T-helper 1 cell treated with Interleukin-12 subunit alpha and Interleukin-12 subunit beta and Interleukin-4 antibody, amounts not matched to agents 30 μg/mL and 1 μg/mL, for 36 hours (primary cell): ENCODE results near the gene CARMIL1.
"Not testable (repeated sequence)": the region's sequence is repeated elsewhere in the genome, so short reads cannot be mapped to it uniquely, and the experiment has no call there.

ENCODE experiments used
- H3K27ac Mint-ChIP-seq: one replicate; pipeline ENCODE4 v1.8.0; 2021; ENCODE audit warnings: mild to moderate bottlenecking, mixed read lengths
- H3K27me3 Mint-ChIP-seq: one replicate; pipeline ENCODE4 v1.8.0; 2021; ENCODE audit warnings: low read depth, mixed read lengths
- H3K36me3 Mint-ChIP-seq: one replicate; pipeline ENCODE4 v1.8.0; 2021; ENCODE audit warnings: low read depth, mixed read lengths
- H3K4me1 Mint-ChIP-seq: one replicate; pipeline ENCODE4 v1.8.0; 2021; ENCODE audit warnings: low read depth, mixed read lengths
- H3K4me3 Mint-ChIP-seq: one replicate; pipeline ENCODE4 v1.8.0; 2021; ENCODE audit warnings: mild to moderate bottlenecking, moderate library complexity, mixed read lengths
- H3K9me3 Mint-ChIP-seq: one replicate; pipeline ENCODE4 v1.8.0; 2021; ENCODE audit warnings: mixed read lengths

Gene CARMIL1

GRCh38 chr6:25375125-25375524 lies 96.0 kb downstream of the CARMIL1 start:
- H3K36me3 Mint-ChIP-seq: peaks cover 13% of the 10 kb centered on the region
- peaks cover 25% of the 10 kb centered on the region for H3K4me1 Mint-ChIP-seq
- H3K27me3 Mint-ChIP-seq: no peaks in the 10 kb centered on the region
- no peak overlapping the region for H3K27ac Mint-ChIP-seq
- peaks cover 27% of the 10 kb centered on the region for H3K9me3 Mint-ChIP-seq
- no peak overlapping the region for H3K4me3 Mint-ChIP-seq

DNA sequence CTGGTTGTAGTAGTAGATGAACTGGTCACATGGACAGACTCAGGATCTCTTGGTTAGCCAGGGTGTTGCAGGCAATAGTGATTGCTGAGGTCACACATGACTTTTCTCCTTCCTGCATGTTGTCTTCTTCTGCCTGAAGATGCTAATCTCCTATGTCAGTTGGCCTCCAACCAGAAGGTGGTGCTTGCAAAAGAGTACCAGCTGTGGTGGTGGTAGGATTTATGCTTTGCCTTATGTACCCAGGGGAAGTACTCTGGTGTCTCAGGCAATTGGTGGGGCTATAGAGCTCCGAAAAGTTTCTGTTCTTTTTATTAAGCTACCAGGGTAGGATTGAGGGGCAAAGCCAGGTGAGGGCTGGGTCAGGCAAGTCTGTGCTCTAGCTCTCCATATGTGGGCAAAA lies 98.5 kb downstream of the CARMIL1 start:
- no peak overlapping the region for H3K4me3 Mint-ChIP-seq

GRCh38 chr6:25381077-25381476 lies 101.9 kb downstream of the CARMIL1 start:
- peaks cover 3% of the 10 kb centered on the region for H3K36me3 Mint-ChIP-seq
- H3K4me1 Mint-ChIP-seq: peaks cover 3% of the 10 kb centered on the region
- no peak overlapping the region for H3K4me3 Mint-ChIP-seq
- no peak overlapping the region for H3K27ac Mint-ChIP-seq
- no peaks in the 10 kb centered on the region for H3K27me3 Mint-ChIP-seq
- H3K9me3 Mint-ChIP-seq: peaks cover 4% of the 10 kb centered on the region

More for the DNA sequence above, 98.5 kb downstream of the CARMIL1 start:
- H3K27ac Mint-ChIP-seq: no peak overlapping the region
- peaks cover 11% of the 10 kb centered on the region for H3K4me1 Mint-ChIP-seq
- no peaks in the 10 kb centered on the region for H3K27me3 Mint-ChIP-seq
- H3K9me3 Mint-ChIP-seq: peaks cover 21% of the 10 kb centered on the region
- peaks cover 7% of the 10 kb centered on the region for H3K36me3 Mint-ChIP-seq

DNA sequence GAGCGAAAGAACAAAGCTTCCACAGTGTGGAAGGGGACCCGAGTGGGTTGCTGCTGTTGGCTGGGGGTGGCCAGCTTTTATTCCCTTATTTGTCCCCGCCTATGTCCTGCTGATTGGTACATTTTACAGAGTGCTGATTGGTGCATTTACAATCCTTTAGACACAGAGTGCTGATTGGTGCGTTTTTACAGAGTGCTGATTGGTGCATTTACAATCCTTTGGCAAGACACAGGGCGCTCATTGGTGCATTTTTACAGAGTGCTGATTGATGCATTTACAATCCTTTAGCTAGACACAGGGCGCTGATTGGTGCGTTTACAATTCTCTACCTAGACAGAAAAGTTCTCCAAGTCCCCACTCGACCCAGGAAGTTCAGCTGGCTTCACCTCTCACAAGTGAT lies 103.3 kb downstream of the CARMIL1 start:
- H3K9me3 Mint-ChIP-seq, H3K4me3 Mint-ChIP-seq: not testable (repeated sequence)

GRCh38 chr6:25384234-25384633 lies 105.1 kb downstream of the CARMIL1 start:
- no peaks in the 10 kb centered on the region for H3K27me3 Mint-ChIP-seq
- H3K4me1 Mint-ChIP-seq: peaks cover 9% of the 10 kb centered on the region
- no peaks in the 10 kb centered on the region for H3K36me3 Mint-ChIP-seq
- peaks cover 4% of the 10 kb centered on the region for H3K9me3 Mint-ChIP-seq
- no peak overlapping the region for H3K27ac Mint-ChIP-seq
- no peak overlapping the region for H3K4me3 Mint-ChIP-seq

More for the DNA sequence above, 103.3 kb downstream of the CARMIL1 start:
- not testable (repeated sequence) for H3K36me3 Mint-ChIP-seq, H3K27me3 Mint-ChIP-seq, H3K27ac Mint-ChIP-seq, H3K4me1 Mint-ChIP-seq

DNA sequence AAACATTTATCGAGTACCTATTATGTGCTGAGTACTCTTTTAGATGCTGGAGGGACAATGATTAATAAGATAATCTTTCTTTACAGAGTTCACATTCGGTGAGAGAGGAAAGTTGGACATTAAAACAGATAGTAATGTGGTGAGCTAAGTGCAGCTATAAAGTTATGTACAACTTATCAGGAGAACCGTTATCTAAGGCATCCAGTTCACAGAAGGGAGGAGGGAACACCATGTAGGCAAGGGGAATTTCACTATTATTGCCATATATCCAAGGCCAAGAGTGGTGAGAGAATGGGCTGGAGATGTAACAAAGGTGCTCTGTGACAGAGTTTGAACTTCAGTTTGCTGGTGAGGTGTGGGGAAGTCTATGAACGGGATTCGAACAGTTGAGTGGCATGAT lies 105.8 kb downstream of the CARMIL1 start:
- H3K27ac Mint-ChIP-seq: no peak overlapping the region
- H3K36me3 Mint-ChIP-seq: no peaks in the 10 kb centered on the region
- no peak overlapping the region for H3K4me3 Mint-ChIP-seq
- no peaks in the 10 kb centered on the region for H3K27me3 Mint-ChIP-seq
- peaks cover 4% of the 10 kb centered on the region for H3K9me3 Mint-ChIP-seq
- H3K4me1 Mint-ChIP-seq: peaks cover 14% of the 10 kb centered on the region

- Mint-ChIP-seq H3K4me1 (peaks cover 14% of the 10 kb centered on the region), H3K4me3 (no peak overlapping the region), H3K9me3 (no peaks in the 10 kb centered on the region), H3K27ac (no peak overlapping the region), H3K27me3 (no peaks in the 10 kb centered on the region), H3K36me3 (no peaks in the 10 kb centered on the region)
These were observed 108.3 kb downstream of the CARMIL1 start for GRCh38 chr6:25387483-25387882.

DNA sequence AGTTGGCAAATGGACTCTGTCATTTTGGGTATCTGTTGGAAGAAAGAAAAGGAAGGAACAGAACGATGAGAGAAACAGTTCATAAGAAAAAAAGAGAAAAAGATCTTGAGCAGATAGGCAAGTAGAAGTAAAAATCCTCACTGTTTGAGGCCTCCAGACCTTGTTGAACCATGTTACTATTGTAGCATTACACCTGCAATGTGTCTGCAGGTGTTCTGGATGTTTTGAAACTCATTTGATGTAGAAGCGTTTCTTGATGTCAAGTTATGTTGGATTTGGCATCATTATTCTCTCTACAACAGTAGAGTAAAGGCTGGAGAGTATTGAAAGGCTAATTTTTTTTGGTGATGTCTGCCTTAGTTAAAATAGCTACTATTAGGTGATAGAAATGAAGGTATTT lies 108.7 kb downstream of the CARMIL1 start:
- peaks cover 14% of the 10 kb centered on the region for H3K4me1 Mint-ChIP-seq
- no peak overlapping the region for H3K4me3 Mint-ChIP-seq
- no peaks in the 10 kb centered on the region for H3K27me3 Mint-ChIP-seq
- H3K9me3 Mint-ChIP-seq: no peaks in the 10 kb centered on the region
- H3K36me3 Mint-ChIP-seq: no peaks in the 10 kb centered on the region
- H3K27ac Mint-ChIP-seq: no peak overlapping the region

GRCh38 chr6:25388776-25389175 lies 109.6 kb downstream of the CARMIL1 start:
- H3K4me1 Mint-ChIP-seq: peaks cover 14% of the 10 kb centered on the region
- H3K9me3 Mint-ChIP-seq: no peaks in the 10 kb centered on the region
- no peaks in the 10 kb centered on the region for H3K36me3 Mint-ChIP-seq
- no peaks in the 10 kb centered on the region for H3K27me3 Mint-ChIP-seq
- no peak overlapping the region for H3K27ac Mint-ChIP-seq
- H3K4me3 Mint-ChIP-seq: no peak overlapping the region

DNA sequence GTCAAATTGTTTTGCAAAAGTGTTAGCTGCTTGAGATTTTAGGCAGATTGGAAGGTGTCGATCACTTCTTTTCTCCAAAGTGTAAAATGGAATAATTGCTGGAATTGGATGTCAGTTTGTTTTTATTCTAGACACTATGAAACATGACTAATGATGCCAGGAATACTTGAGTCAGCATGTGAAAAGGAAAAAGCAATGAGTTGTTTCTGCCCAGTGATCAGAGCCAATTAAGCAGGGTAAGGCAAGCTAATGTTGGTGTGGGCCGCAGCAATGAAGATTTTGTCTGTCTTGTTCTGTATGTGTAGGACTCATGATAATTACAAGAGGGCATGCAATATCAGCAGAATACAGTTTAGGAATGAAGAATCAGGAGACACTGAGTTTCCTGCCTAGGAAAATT lies 110.3 kb downstream of the CARMIL1 start:
- Mint-ChIP-seq H3K4me1 (peaks cover 14% of the 10 kb centered on the region), H3K27ac (no peak overlapping the region), H3K4me3 (no peak overlapping the region), H3K36me3 (no peaks in the 10 kb centered on the region), H3K27me3 (no peaks in the 10 kb centered on the region), H3K9me3 (no peaks in the 10 kb centered on the region)

DNA sequence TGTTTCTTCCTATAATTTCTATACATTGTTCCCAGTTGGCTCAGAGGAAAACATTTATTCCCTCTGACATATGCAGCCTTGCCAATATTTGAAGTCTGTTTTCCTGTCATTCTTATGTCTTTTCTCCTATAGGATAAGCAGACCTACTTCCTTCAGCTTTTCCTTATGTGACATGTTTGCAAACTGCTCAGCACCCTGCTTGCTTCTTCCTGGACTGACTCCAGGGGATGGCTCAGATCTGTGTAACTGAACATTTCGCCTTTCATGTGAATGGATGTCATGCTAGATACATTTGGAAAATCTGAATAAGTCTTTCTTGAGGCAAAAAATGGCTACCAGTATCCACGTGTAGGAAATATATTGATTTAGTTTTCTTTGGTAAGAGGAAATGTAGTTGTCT lies 113.2 kb downstream of the CARMIL1 start:
- Mint-ChIP-seq H3K4me1 (peaks cover 14% of the 10 kb centered on the region), H3K27ac (no peak overlapping the region)

DNA sequence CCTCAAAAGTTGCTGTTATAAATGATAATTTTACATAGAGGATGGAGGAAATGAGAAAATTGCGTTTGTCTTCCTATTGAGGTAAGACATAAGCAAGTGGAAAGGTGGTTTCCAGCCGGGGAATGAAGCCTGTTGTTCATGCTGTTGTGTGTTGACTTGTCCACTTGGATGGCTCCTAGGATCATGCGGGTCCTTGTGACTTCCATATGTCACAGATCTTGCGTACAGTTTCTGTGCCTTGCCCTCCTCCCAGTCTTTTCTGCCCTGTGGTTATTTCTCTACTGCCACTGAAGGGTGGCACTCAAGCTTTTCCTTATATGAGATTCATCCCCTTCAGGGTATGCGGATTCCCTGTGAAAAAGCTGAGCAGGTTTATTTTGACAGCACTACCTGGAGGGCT lies 116.6 kb downstream of the CARMIL1 start:
- no peaks in the 10 kb centered on the region for H3K27me3 Mint-ChIP-seq
- no peaks in the 10 kb centered on the region for H3K36me3 Mint-ChIP-seq
- H3K4me1 Mint-ChIP-seq: no peaks in the 10 kb centered on the region
- H3K27ac Mint-ChIP-seq: no peak overlapping the region
- H3K9me3 Mint-ChIP-seq: no peaks in the 10 kb centered on the region
- no peak overlapping the region for H3K4me3 Mint-ChIP-seq

More for the DNA sequence above, 113.2 kb downstream of the CARMIL1 start:
- Mint-ChIP-seq H3K27me3 (no peaks in the 10 kb centered on the region), H3K4me3 (no peak overlapping the region), H3K36me3 (no peaks in the 10 kb centered on the region), H3K9me3 (no peaks in the 10 kb centered on the region)

GRCh38 chr6:25397406-25397805 lies 118.2 kb downstream of the CARMIL1 start:
- no peaks in the 10 kb centered on the region for H3K9me3 Mint-ChIP-seq
- H3K36me3 Mint-ChIP-seq: no peaks in the 10 kb centered on the region
- H3K4me3 Mint-ChIP-seq: no peak overlapping the region
- no peak overlapping the region for H3K27ac Mint-ChIP-seq
- H3K4me1 Mint-ChIP-seq: no peaks in the 10 kb centered on the region
- H3K27me3 Mint-ChIP-seq: no peaks in the 10 kb centered on the region

DNA sequence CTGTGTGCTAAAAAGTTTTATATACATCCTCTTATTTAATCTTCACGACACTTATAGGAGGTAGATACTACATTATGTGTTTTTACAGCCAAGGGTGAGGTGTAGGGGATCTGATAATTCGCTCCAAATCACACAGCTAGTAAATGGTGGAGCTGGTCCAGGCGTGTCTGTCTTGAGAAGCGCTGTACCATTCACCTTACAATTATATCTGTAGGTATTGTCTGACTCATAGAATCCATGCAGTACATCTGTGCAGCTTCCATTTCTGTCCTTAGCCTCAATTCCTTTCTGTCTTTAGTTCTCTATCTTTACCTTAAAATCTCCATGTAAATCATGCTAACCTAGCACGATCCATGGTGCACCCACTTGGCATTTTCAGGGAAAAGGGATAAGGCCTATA lies 120.7 kb downstream of the CARMIL1 start:
- H3K4me1 Mint-ChIP-seq: peaks cover 16% of the 10 kb centered on the region
- H3K4me3 Mint-ChIP-seq: no peak overlapping the region
- peaks cover 5% of the 10 kb centered on the region for H3K36me3 Mint-ChIP-seq
- H3K27me3 Mint-ChIP-seq: no peaks in the 10 kb centered on the region
- H3K9me3 Mint-ChIP-seq: peaks cover 6% of the 10 kb centered on the region
- no peak overlapping the region for H3K27ac Mint-ChIP-seq

DNA sequence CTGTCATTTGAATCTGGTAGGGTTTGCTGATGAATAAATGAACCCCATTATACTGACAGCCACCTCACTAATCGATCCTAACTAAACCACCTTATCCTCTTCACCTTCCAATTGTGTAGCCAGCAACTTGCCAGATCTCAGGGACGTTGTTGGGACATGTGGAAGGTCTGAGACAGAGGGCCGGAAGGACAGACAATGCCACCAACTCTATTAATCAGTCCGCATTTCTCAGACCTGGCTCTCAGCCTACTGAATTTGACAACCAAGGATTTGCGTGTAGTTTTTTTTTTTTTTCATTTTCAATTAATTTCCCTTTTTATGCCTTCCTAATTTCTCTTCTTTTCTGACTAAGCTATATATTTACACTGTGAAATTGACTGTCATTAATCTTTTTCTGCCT lies 122.5 kb downstream of the CARMIL1 start:
- peaks cover 5% of the 10 kb centered on the region for H3K36me3 Mint-ChIP-seq
- peaks cover 18% of the 10 kb centered on the region for H3K4me1 Mint-ChIP-seq
- peaks cover 6% of the 10 kb centered on the region for H3K9me3 Mint-ChIP-seq
- H3K27me3 Mint-ChIP-seq: no peaks in the 10 kb centered on the region
- no peak overlapping the region for H3K4me3 Mint-ChIP-seq
- H3K27ac Mint-ChIP-seq: no peak overlapping the region

DNA sequence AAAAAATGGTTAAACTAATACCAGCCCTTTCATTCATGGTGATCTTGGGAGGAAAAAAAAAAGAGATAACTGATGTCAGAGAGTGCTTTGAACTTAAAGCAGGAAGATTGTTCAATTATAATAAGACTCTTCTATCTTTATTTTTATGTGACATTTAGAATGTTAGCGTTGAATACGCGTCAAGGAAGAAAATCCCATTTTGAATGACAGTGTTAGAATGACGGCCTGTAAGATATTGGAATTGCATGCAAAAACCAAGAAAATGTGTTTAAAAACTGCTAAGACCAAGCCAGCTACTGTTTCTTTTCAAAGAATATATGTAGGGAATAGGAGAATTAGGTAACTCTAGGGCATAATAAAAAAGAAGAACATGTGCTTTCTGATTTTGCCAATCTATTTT lies 123.0 kb downstream of the CARMIL1 start:
- H3K4me3 Mint-ChIP-seq: no peak overlapping the region
- peaks cover 5% of the 10 kb centered on the region for H3K36me3 Mint-ChIP-seq
- peaks cover 18% of the 10 kb centered on the region for H3K4me1 Mint-ChIP-seq
- no peak overlapping the region for H3K27ac Mint-ChIP-seq
- H3K27me3 Mint-ChIP-seq: no peaks in the 10 kb centered on the region
- H3K9me3 Mint-ChIP-seq: peaks cover 6% of the 10 kb centered on the region
